Esophagus muscularis mucosa (tissue), 4 donors: ENCODE data around the gene TPM3. TPM values are rescaled to one million over a fixed set of nuclear protein-coding genes. Genes with fewer than 3 reads are reported as not detected.

Experiments
- DNase-seq: peaks from one replicate; pipeline ENCODE4 v3.0.0-alpha.2; 2017; ENCODE audit errors: extremely low spot score
- H3K27ac ChIP-seq, 4 donors: fragments of 200-600 bp; sonication (generic); replicated peaks in 1 of 4; 1 replicate in 3 of 4; 2 replicates in 1 of 4; pipeline ENCODE4 v1.5.1; 2016 to 2019; ENCODE audit warnings: mild to moderate bottlenecking in 1 of 4
- H3K27me3 ChIP-seq, 4 donors: fragments of 200-600 bp; sonication (generic); one replicate each; pipeline versions ENCODE4 v1.5.1 to v1.6.0; 2016 to 2019
- H3K36me3 ChIP-seq, 4 donors: fragments of 200-600 bp; sonication (generic); one replicate each; pipeline ENCODE4 v1.5.1; 2016 to 2019
- H3K4me1 ChIP-seq, 4 donors: fragments of 200-600 bp; sonication (generic); one replicate each; pipeline ENCODE4 v1.5.1; 2016 to 2019
- H3K4me3 ChIP-seq, 4 donors: fragments of 200-600 bp; sonication (generic); 1 replicate in 2 of 4; 2 replicates in 2 of 4; pipeline ENCODE4 v1.5.1; 2016 to 2019; ENCODE audit warnings: mild to moderate bottlenecking in 4 of 4, moderate library complexity in 1 of 4
- H3K9me3 ChIP-seq, 4 donors: fragments of 200-600 bp; sonication (generic); 1 replicate in 3 of 4; 2 replicates in 1 of 4; pipeline ENCODE4 v1.5.1; 2016 to 2019
- EP300 ChIP-seq: sonication (generic); formaldehyde crosslinking; IDR thresholded peaks from one replicate; pipeline ENCODE4 v1.6.1; 2017; ENCODE audit warnings: antibody characterized with exemption
- POLR2A ChIP-seq: fragments of 450-650 bp; IDR thresholded peaks from one replicate; pipeline ENCODE4 v1.6.1; 2017; ENCODE audit warnings: antibody characterized with exemption, moderate library complexity, mild to moderate bottlenecking, low read depth
- POLR2AphosphoS5 ChIP-seq, 2 donors: sonication (generic); formaldehyde crosslinking; IDR thresholded peaks; one replicate each; pipeline ENCODE4 v1.6.1; 2017; ENCODE audit warnings: antibody characterized with exemption in 2 of 2
- WGBS: methylation state at CpG from one replicate; pipeline ENCODE4 v1.1.5; 2018; 5-methylcytosine and 5-hydroxymethylcytosine counted together
- intact Hi-C: fragments of 100-400 bp; cut with DNase I; formaldehyde crosslinking; loops from one replicate; pipeline ENCODE4 v1.15.1; 2023
- total RNA-seq, 4 donors: library from RNA; depleted of rRNA; stranded (reverse); fragments of >200 nt; gene quantifications; one replicate each; pipeline versions ENCODE4 v1.1.0 to v1.2.1, GENCODE V29; 2016
- TF ChIP-seq, protein P1 (sequence below), 3 experiments: fragments of 200-600 bp in 2 of 3; fragments of 450-650 bp in 1 of 3; sonication (generic) in 2 of 3; IDR thresholded peaks; one replicate each; pipeline ENCODE4 v1.5.1; 2017 to 2019; ENCODE audit warnings: antibody characterized with exemption in 3 of 3, mild to moderate bottlenecking in 2 of 3, moderate library complexity in 1 of 3

TPM3 gene
- total RNA-seq, 4 donors from 2014 or later: 75.6 to 205 (median 131) TPM

DNA sequence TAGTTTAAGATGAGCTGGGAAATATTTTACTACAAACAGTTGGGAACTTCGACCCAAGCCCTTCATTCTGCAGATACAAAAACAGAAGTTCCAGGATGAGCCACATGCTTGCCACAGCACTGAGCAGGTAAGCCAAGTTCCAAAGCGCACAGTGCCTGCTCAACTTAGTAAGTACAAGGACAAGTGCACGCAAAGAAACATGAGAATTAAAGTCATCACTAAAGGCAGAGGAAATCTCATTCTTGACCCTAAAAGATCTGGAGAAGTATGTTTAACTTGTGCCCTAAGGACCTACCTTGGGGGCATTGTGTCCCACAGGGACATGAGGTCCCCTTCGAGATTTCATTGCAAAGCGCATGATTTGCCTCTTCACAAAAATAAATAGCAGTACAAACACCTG lies 27.6 kb upstream of the TPM3 start:
- intact Hi-C loops: no loop called here
- H3K9me3 ChIP-seq: no peaks in the 10 kb centered on the region
- TF ChIP-seq EP300: no peak
- TF ChIP-seq POLR2AphosphoS5 (IDR thresholded peaks at IDR 0.05): no peak
- no peak for TF ChIP-seq POLR2A
- peaks cover 44 to 69% (median 57%) of the 10 kb centered on the region in 4 donors for H3K4me1 ChIP-seq
- H3K27me3 ChIP-seq: no peaks in the 10 kb centered on the region
- peak overlapping the region; percentile 97 to 100 (median 98) for H3K27ac ChIP-seq
- H3K36me3 ChIP-seq: peaks cover 4 to 39% (median 21%) of the 10 kb centered on the region in 4 donors
- DNase-seq: no peak
- WGBS: 22% methylated on average over 5 of the region's 5 CpGs
- H3K4me3 ChIP-seq: peak overlapping the region; percentile 70 to 94 (median 90)

DNA sequence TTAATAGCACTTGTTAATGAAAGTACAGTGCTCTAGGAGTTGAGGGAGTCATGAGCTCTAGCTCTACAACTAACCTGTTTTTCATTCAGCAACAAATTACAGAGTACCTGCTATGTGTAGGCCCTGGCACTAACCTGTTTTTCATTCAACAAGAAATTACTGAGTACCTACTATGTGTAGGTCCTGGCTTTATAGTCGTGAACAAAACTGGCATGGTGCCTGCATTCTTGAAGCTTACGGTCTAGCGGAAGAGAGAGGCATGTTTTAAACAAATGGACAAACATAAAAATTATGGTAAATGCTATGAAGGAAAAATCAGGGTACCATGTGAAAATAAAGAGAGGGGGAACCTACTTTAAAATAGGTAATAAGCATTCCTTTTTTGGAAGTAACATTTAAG lies 26.6 kb upstream of the TPM3 start:
- no peaks in the 10 kb centered on the region for H3K27me3 ChIP-seq
- H3K4me1 ChIP-seq: peaks cover 35 to 59% (median 47%) of the 10 kb centered on the region in 4 donors
- 58% methylated on average over 3 of the region's 3 CpGs for WGBS
- H3K36me3 ChIP-seq: peaks cover 12 to 49% (median 31%) of the 10 kb centered on the region in 4 donors
- no peak for TF ChIP-seq POLR2AphosphoS5 (IDR thresholded peaks at IDR 0.05)
- TF ChIP-seq POLR2A: no peak
- no peak for TF ChIP-seq EP300
- intact Hi-C loops: no loop called here
- no peak for DNase-seq
- peak overlapping the region in 3 of 4 donors; percentile 97 to 100 (median 98) for H3K27ac ChIP-seq
- H3K9me3 ChIP-seq: no peaks in the 10 kb centered on the region
- H3K4me3 ChIP-seq: peak overlapping the region in 2 of 4 donors; percentile 86 to 94

DNA sequence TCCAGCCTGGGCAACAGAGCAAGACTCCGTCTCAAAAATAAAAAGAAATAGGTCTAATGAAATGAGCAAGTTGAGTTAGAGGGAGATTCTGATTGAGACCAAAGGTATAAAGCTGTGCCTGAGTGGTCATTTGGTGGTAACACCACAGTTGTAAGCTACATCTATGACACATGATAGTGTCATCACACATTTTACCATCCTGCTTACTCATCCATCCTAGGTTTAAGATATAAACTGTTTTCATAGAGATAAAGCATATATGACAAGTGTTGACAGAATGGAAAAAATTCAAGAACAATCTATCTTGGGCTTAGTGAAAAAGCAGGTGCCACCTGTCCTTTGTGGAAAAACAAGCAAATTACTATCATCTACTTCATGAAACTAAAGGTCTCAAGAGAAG lies 21.4 kb upstream of the TPM3 start:
- DNase-seq: no peak
- Histone ChIP-seq H3K36me3 (peaks cover 60 to 95% (median 79%) of the 10 kb centered on the region in 4 donors), H3K4me1 (peaks cover 7 to 22% (median 13%) of the 10 kb centered on the region in 4 donors), H3K4me3 (no peak overlapping the region), H3K27me3 (no peaks in the 10 kb centered on the region), H3K9me3 (no peaks in the 10 kb centered on the region), H3K27ac (no peak overlapping the region)
- 88% methylated on average over 1 of the region's 1 CpG for WGBS
- TF ChIP-seq POLR2A: no peak
- no peak for TF ChIP-seq POLR2AphosphoS5 (IDR thresholded peaks at IDR 0.05)
- TF ChIP-seq, protein P1, sequence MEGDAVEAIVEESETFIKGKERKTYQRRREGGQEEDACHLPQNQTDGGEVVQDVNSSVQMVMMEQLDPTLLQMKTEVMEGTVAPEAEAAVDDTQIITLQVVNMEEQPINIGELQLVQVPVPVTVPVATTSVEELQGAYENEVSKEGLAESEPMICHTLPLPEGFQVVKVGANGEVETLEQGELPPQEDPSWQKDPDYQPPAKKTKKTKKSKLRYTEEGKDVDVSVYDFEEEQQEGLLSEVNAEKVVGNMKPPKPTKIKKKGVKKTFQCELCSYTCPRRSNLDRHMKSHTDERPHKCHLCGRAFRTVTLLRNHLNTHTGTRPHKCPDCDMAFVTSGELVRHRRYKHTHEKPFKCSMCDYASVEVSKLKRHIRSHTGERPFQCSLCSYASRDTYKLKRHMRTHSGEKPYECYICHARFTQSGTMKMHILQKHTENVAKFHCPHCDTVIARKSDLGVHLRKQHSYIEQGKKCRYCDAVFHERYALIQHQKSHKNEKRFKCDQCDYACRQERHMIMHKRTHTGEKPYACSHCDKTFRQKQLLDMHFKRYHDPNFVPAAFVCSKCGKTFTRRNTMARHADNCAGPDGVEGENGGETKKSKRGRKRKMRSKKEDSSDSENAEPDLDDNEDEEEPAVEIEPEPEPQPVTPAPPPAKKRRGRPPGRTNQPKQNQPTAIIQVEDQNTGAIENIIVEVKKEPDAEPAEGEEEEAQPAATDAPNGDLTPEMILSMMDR (IDR thresholded peaks at IDR 0.05): no peak
- TF ChIP-seq EP300: no peak
- intact Hi-C loops: no loop called here

DNA sequence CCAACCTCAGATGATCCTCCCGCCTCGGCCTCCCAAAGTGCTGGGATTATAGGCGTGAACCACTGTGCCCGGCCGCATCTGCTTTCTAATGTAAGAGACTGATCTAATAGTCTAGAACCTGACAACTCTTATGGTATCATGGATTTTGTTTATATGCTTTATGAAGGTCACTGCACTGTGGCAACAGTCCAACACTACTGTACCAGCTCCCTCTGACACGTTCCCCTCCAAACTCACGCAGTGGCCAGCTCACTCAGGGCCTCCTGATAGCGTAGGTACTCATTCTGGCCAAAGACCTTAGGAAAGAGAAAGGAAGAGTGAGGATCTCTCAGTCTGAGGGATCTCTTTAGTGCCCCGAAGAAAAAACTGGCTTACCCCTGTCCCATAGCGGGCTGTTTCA lies 20.2 kb upstream of the TPM3 start:
- intact Hi-C loops: no loop called here
- Histone ChIP-seq H3K4me1 (peaks cover 0 to 10% (median 2%) of the 10 kb centered on the region in 4 donors), H3K27ac (no peak overlapping the region), H3K4me3 (no peak overlapping the region), H3K36me3 (peaks cover 70 to 95% (median 85%) of the 10 kb centered on the region in 4 donors), H3K9me3 (no peaks in the 10 kb centered on the region), H3K27me3 (no peaks in the 10 kb centered on the region)
- TF ChIP-seq EP300 (no peak), POLR2A (no peak), POLR2AphosphoS5 (IDR thresholded peaks at IDR 0.05) (no peak)
- TF ChIP-seq, protein P1 (IDR thresholded peaks at IDR 0.05): no peak
- WGBS: 97% methylated on average over 10 of the region's 10 CpGs
- no peak for DNase-seq

DNA sequence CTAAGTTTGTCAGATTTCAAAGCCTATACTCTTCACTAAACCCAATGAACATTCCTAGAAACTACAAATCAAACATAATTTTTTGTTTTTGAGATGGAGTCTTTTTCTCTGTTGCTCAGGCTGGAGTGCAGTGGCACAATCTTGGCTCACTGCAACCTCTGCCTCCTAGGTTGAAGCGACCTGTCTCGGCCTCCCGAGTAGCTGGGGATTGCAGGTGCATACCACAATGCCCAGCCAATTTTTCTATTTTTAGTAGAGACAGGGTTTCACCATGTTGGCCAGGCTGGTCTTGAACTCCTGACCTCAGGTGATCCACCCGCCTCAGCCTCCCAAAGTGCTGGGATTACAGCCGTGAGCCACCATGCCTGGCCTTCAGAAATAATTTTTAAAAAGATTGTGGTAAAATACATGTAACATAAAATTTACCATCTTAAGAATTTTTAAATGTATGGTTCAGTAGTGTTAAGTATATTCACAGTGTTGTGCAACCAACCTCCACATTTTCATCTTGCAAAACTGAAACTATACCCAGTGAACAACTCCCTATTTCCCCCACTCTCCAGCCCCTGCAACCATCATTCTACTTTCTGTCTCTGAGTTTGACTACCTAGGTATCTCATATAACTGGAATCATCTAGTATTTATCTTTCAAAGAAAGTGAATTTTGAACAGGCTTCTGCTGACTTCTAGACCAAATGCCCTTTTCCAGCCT lies 16.9 kb upstream of the TPM3 start:
- H3K4me3 ChIP-seq: no peak overlapping the region
- TF ChIP-seq, protein P1 (IDR thresholded peaks at IDR 0.05): no peak
- TF ChIP-seq POLR2AphosphoS5 (IDR thresholded peaks at IDR 0.05): no peak
- no peak for TF ChIP-seq EP300
- TF ChIP-seq POLR2A: no peak
- H3K9me3 ChIP-seq: no peaks in the 10 kb centered on the region
- no peaks in the 10 kb centered on the region for H3K27me3 ChIP-seq
- H3K4me1 ChIP-seq: no peaks in the 10 kb centered on the region
- intact Hi-C loops: no loop called here
- peaks cover 70 to 92% (median 89%) of the 10 kb centered on the region in 4 donors for H3K36me3 ChIP-seq
- no peak for DNase-seq
- no peak overlapping the region for H3K27ac ChIP-seq
- WGBS: 85% methylated on average over 5 of the region's 5 CpGs
